Spinal cord (tissue), 10 donors: Measurements from ENCODE around the gene BDNF. TPM values are rescaled to one million over a fixed set of nuclear protein-coding genes. Genes with fewer than 3 reads are reported as not detected.

Experiments used
- DNase-seq, 6 donors: peaks; one replicate each; pipeline versions ENCODE4 v3.0.0 to v3.0.0-alpha.2; 2013 to 2015; ENCODE audit warnings: low spot score in 6 of 6, low read depth in 4 of 6
- H3K27ac ChIP-seq: one replicate; pipeline ENCODE4 v1.5.1; 2013; ENCODE audit warnings: low read depth, low read length, control low read depth
- H3K27me3 ChIP-seq: one replicate; pipeline ENCODE4 v1.6.1; 2013; ENCODE audit warnings: low read length; ENCODE audit not compliant: control insufficient read depth, insufficient read depth
- H3K36me3 ChIP-seq: one replicate; pipeline ENCODE4 v1.6.1; 2013; ENCODE audit warnings: low read length; ENCODE audit not compliant: control insufficient read depth, insufficient read depth
- H3K4me1 ChIP-seq: one replicate; pipeline ENCODE4 v1.6.1; 2013; ENCODE audit warnings: low read length; ENCODE audit not compliant: control insufficient read depth, insufficient read depth
- H3K4me3 ChIP-seq: one replicate; pipeline ENCODE4 v1.5.1; 2013; ENCODE audit warnings: low read depth, low read length, control low read depth
- H3K9me3 ChIP-seq: one replicate; pipeline ENCODE4 v1.6.1; 2013; ENCODE audit warnings: low read length; ENCODE audit not compliant: control insufficient read depth, insufficient read depth
- WGBS: methylation state at CpG from one replicate; pipeline ENCODE4 v1.1.5; 2013; ENCODE audit warnings: missing lambda C conversion rate; ENCODE audit not compliant: insufficient coverage; 5-methylcytosine and 5-hydroxymethylcytosine counted together
- polyA plus RNA-seq, 2 donors: library from polyadenylated mRNA; unstranded; fragments of 120-200 nt; gene quantifications; one replicate each; pipeline ENCODE4 v1.2.1, GENCODE V29; 2013; ENCODE audit not compliant: insufficient read length in 2 of 2
- total RNA-seq, 2 donors: library from RNA; depleted of rRNA in 1 of 2; stranded (reverse); fragments of 120-200 nt in 1 of 2; fragments of >200 nt in 1 of 2; gene quantifications; one replicate each; pipeline versions ENCODE4 v1.2.3 to v1.2.4, GENCODE V29; 2013 to 2014
- donor health status: healthy.

BDNF gene
- total and polyA plus RNA-seq, 4 donors = 1.9 to 3.5 (median 2.4) TPM

GRCh38 chr11:27611390-27611789 is 88.9 kb downstream of the BDNF start:
- Histone ChIP-seq H3K9me3 (no peaks in the 10 kb centered on the region), H3K27ac (no peak overlapping the region), H3K27me3 (no peaks in the 10 kb centered on the region), H3K4me3 (no peak overlapping the region), H3K4me1 (no peaks in the 10 kb centered on the region), H3K36me3 (no peaks in the 10 kb centered on the region)
- WGBS = no CpG with 5 or more reads among the region's 1 CpG
- no peak for DNase-seq

DNA sequence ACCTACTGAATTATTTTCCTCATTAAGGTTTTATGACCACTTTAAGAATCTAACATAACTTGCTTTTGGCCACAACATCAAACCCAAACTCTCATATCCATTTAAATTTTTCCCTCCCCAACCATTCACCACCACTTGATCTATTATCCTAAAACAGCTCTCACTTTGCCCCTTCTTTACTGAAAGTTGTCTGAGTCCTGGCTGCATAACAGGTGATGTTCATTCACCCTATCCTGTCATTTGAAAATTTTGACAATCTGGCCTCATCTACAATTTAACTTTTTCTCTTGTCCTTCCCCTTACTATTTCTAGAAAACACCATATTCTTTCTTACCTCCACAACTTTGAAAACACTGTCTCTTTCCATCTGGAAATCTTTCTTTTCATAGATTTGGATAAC is 89.3 kb downstream of the BDNF start:
- no peaks in the 10 kb centered on the region for H3K4me1 ChIP-seq
- no peaks in the 10 kb centered on the region for H3K27me3 ChIP-seq
- no peaks in the 10 kb centered on the region for H3K36me3 ChIP-seq
- no peak overlapping the region for H3K27ac ChIP-seq
- no peaks in the 10 kb centered on the region for H3K9me3 ChIP-seq
- H3K4me3 ChIP-seq = no peak overlapping the region
- no peak for DNase-seq

- DNase-seq = no peak
- no peak overlapping the region for H3K4me3 ChIP-seq
- no peak overlapping the region for H3K27ac ChIP-seq
- H3K27me3 ChIP-seq = no peaks in the 10 kb centered on the region
- H3K36me3 ChIP-seq = no peaks in the 10 kb centered on the region
- WGBS = 96% methylated on average over 3 of the region's 3 CpGs
- no peaks in the 10 kb centered on the region for H3K4me1 ChIP-seq
- no peaks in the 10 kb centered on the region for H3K9me3 ChIP-seq
Measured at GRCh38 chr11:27610280-27610679, 90.0 kb downstream of the BDNF start.

DNA sequence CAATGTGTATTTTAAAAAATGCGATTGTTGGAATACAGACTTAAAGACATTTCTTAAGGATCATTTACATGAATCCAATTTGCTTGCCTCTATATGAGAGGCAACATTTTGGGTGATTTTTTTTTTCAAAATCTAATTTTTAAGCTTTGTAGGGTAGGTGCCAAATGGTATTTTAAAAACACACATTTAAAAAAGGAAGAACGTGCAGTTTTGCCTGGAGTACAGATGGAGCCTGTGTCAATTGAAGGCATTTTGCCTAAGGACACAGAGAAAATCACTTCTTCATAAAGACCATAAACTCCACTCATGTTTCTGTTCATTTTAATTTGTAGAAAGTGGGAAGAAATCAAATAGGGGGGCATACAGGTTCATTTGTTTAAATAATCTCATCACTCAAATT is 91.3 kb downstream of the BDNF start:
- WGBS = no CpG with 5 or more reads among the region's 2 CpGs
- H3K27ac ChIP-seq = no peak overlapping the region
- peak in 1 of 6 donors; percentile 68 for DNase-seq
- no peaks in the 10 kb centered on the region for H3K9me3 ChIP-seq
- no peak overlapping the region for H3K4me3 ChIP-seq
- H3K4me1 ChIP-seq = no peaks in the 10 kb centered on the region
- no peaks in the 10 kb centered on the region for H3K36me3 ChIP-seq
- no peaks in the 10 kb centered on the region for H3K27me3 ChIP-seq

DNA sequence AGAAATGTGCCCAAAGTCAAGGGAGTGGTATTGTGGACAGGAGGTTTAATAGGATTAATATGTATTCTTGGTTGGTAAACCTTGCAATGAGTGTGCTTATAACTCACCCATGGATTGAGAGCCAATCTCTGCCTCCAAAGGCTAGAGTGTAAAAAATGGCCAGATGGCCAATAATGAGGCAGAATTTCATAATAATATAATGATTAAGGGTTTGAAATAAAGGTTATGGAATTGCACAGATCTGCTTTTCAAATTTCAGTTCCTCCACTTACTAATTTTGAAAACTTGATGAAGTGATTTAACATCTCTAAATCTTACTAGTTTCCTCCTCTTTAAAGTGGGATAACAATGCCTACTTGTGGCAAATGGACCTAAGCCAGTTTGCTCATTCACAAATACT is 94.8 kb downstream of the BDNF start:
- no peaks in the 10 kb centered on the region for H3K36me3 ChIP-seq
- no peaks in the 10 kb centered on the region for H3K9me3 ChIP-seq
- H3K4me1 ChIP-seq = no peaks in the 10 kb centered on the region
- no peak overlapping the region for H3K4me3 ChIP-seq
- DNase-seq = no peak
- no peaks in the 10 kb centered on the region for H3K27me3 ChIP-seq
- no peak overlapping the region for H3K27ac ChIP-seq

Other genes starting within 250 kb of the BDNF start
- gene LGR4, start 227.7 kb downstream of the BDNF start, total RNA-seq = 10 to 100 TPM; 33.9 to 65.7 TPM
- 10 to 100 TPM; 27.7 to 47.3 TPM for gene LGR4, start 227.7 kb downstream of the BDNF start, polyA plus RNA-seq
- gene LIN7C, start 193.7 kb downstream of the BDNF start, total RNA-seq = 100 to 1,000 TPM in 1 of 2 donors, 10 to 100 TPM in 1; 34.3 to 167 TPM
- 10 to 100 TPM; 55.7 to 70.5 TPM for gene LIN7C, start 193.7 kb downstream of the BDNF start, polyA plus RNA-seq